OCI-LY3 (cell line): Measurements from ENCODE around the gene SEC23B.

ENCODE experiments used
- H2AFZ ChIP-seq: fragments of 200-600, 300-600 bp; shearing (Covaris generic); 2 replicates; pipeline ENCODE4 v1.6.0; 2014; ENCODE audit warnings: antibody characterized with exemption, low read depth, low read length
- H3K27ac ChIP-seq: fragments of 200-600, 300-600 bp; sonication (generic); 2 replicates; pipeline ENCODE4 v1.5.1; 2014; ENCODE audit warnings: mild to moderate bottlenecking, low read length, moderate library complexity, mixed read lengths
- H3K27me3 ChIP-seq: fragments of 200-600, 300-600 bp; sonication (generic); 2 replicates; pipeline ENCODE4 v1.6.1; 2014; ENCODE audit warnings: low read depth, low read length, mixed read lengths
- H3K36me3 ChIP-seq: fragments of 200-600, 300-600 bp; sonication (generic); replicated peaks from 2 replicates; pipeline ENCODE3; 2014; ENCODE audit warnings: low read depth, low read length, mixed read lengths
- H3K4me1 ChIP-seq: fragments of 300-600, 200-600 bp; sonication (generic); 2 replicates; pipeline ENCODE4 v1.6.1; 2014; ENCODE audit warnings: low read length, mixed read lengths
- H3K4me2 ChIP-seq: fragments of 200-600, 300-600 bp; sonication (generic); 2 replicates; pipeline ENCODE4 v1.6.1; 2014; ENCODE audit warnings: low read length, mixed read lengths
- H3K4me3 ChIP-seq: fragments of 300-600, 200-600 bp; sonication (generic); 2 replicates; pipeline ENCODE4 v1.5.1; 2014; ENCODE audit warnings: antibody characterized with exemption, mild to moderate bottlenecking, low read length, moderate library complexity
- H3K79me2 ChIP-seq: fragments of 300-600, 200-600 bp; shearing (Covaris generic); 2 replicates; pipeline ENCODE4 v1.6.1; 2014; ENCODE audit warnings: mild to moderate bottlenecking, low read length, mixed read lengths
- H3K9ac ChIP-seq: fragments of 300-600, 200-600 bp; shearing (Covaris generic); 2 replicates; pipeline ENCODE4 v1.6.0; 2014; ENCODE audit warnings: mild to moderate bottlenecking, low read length, moderate library complexity
- H3K9me3 ChIP-seq: fragments of 200-600, 300-600 bp; shearing (Covaris generic); 2 replicates; pipeline ENCODE4 v1.6.1; 2014; ENCODE audit warnings: low read length, mixed read lengths; ENCODE audit not compliant: insufficient read depth
- H4K20me1 ChIP-seq: fragments of 200-600, 300-600 bp; sonication (generic); 2 replicates; pipeline ENCODE4 v1.6.1; 2016; ENCODE audit warnings: low read length, mixed read lengths; ENCODE audit not compliant: insufficient read depth
- CTCF ChIP-seq: fragments of 200-600, 300-600 bp; sonication (generic); IDR thresholded peaks from 2 replicates; pipeline ENCODE4 v1.5.1; 2014; ENCODE audit warnings: antibody characterized with exemption, low read length, low read depth
- EZH2phosphoT487 ChIP-seq: fragments of 200-600 bp; shearing (Covaris generic); IDR thresholded peaks from 2 replicates; pipeline ENCODE4 v1.6.1; 2018; ENCODE audit warnings: antibody characterized with exemption, mixed run types, low read depth

The SEC23B gene

GRCh38 chr20:18596270-18596669 lies 88.5 kb downstream of the SEC23B start:
- H3K27me3 ChIP-seq, result no peaks in the 10 kb centered on the region
- H3K36me3 ChIP-seq, result peaks cover 9% of the 10 kb centered on the region
- no peak overlapping the region for H2AFZ ChIP-seq
- H3K4me3 ChIP-seq, result no peak overlapping the region
- no peaks in the 10 kb centered on the region for H3K4me1 ChIP-seq
- no peaks in the 10 kb centered on the region for H4K20me1 ChIP-seq
- H3K9ac ChIP-seq, result no peak overlapping the region
- no peak overlapping the region for H3K27ac ChIP-seq
- H3K9me3 ChIP-seq, result no peaks in the 10 kb centered on the region
- 0 out of 2 replicates have a peak, but pooled peaks cover 2% of the 10 kb centered on the region for H3K79me2 ChIP-seq
- H3K4me2 ChIP-seq, result no peak overlapping the region
- TF ChIP-seq CTCF (no peak), EZH2phosphoT487 (no peak)

GRCh38 chr20:18609741-18610140 lies 102.0 kb downstream of the SEC23B start:
- Histone ChIP-seq H3K79me2 (no peaks in the 10 kb centered on the region), H3K27ac (no peak overlapping the region), H3K4me1 (no peaks in the 10 kb centered on the region), H4K20me1 (no peaks in the 10 kb centered on the region), H3K27me3 (no peaks in the 10 kb centered on the region), H3K36me3 (no peaks in the 10 kb centered on the region), H3K9me3 (no peaks in the 10 kb centered on the region), H3K4me3 (no peak overlapping the region), H3K9ac (no peak overlapping the region), H3K4me2 (no peak overlapping the region), H2AFZ (no peak overlapping the region)
- no peak for TF ChIP-seq EZH2phosphoT487
- no peak for TF ChIP-seq CTCF
